NCI-H1048 (cell line): ENCODE measurements around the gene AMN.

Experiments
- DNase-seq: peaks from one replicate; lab custom pipeline; 2025; lab: John Stamatoyannopoulos, UW

AMN gene

DNA sequence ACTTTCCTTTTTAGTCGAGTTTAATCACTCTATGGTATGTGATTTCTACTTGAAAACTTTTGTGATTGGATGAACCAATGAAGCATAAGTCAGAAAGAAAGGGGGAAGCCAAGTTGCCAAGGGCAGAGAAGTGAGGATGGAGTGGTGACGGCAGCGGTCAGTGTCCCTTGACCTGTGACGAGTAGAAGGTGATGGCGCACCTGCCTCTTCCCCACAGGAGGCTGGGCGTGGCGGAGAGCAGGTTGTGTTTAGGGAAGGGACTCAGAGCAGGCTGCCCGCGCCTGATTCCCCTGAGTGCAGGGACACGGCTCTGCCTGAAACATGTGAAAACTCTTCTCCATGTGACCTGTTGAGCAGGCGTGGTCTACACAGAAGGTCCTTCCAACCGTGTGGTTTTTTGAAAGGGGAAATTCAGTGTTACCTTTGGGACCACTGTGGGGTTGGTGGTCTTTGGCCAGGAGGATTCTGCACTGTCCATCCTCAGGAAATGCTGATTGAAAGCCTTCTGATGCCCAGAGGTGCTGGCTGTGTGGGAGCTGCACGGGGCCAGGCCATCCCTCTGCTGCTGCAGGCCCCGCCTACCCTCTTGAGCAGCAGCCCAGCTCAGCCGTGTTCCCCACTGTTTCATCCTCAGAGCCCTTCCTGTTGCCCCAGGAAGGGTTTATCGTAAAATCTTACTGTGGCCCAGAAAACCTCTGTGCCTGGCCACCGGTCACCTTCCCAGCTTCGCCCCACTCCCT lies 23.5 kb upstream of the AMN start:
- DNase-seq = no peak

- no peak for DNase-seq
These were observed 23.0 kb upstream of the AMN start for GRCh38 chr14:102899516-102899900.

DNA sequence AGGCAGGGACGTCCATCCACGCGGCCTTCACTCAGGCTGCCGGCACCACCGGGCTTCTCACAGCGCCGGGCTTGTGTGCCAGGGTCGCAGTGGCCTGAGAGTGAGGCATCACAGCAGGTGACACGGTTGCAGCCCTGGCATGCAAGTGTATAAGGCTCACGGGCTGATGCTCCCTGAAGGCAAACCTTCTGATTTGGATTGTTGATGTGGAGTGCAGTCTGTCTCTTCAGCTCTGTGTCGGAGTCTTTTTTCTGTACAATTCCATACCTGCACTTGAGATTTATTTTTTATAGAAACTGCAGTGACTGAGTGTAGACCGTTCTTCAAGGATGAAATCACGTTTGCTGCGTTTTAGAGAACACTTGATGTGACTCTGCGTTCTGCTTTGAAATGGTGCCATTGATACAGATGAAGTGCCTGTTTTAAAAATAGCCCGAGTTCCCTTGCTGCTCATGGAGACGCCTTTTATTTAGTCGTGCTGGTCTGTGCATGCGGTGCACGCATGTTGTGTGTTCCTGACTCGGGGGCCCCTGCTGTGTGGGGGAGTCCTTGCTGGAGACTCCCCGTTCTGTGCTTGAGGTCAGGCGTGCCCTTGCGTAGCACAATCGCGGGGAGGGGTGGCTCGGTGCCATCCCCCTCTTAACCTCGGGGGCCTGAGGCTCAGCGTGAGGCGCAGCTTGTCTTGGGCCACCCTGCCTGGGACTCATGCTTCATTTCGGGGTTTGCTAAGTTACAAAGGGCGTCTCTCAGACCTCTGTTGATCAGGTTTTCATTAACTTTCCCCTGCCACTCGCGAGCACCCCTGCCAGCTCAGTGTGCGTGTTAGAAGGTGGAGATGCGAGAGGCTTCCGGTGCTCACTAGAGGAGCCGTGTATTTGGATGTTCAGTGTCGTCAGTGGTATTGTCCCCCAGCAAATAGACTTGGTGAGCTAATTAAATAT lies 21.6 kb upstream of the AMN start:
- no peak for DNase-seq

- no peak for DNase-seq
These were observed 20.8 kb upstream of the AMN start for GRCh38 chr14:102901633-102902032.

DNA sequence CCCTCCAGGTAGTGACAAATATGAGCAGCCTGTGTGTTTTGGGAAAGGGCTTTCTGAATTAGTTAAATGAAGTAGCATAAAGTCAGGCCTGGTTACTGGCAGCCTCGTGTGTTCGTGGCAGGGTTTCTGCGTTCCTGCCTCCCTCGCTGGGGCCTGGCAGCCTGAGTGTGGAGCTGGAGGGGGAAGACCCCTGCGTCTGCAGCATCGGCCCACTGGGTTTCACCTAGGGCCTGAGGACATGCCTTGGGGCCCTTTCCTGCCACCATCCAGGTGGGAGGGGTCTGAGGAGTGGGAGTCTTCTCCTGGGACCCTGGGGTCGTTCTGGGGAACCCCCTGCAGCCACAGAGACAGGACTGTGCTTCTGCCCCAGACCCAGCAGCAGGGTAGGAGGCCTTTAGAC lies 20.4 kb upstream of the AMN start:
- DNase-seq = no peak

DNA sequence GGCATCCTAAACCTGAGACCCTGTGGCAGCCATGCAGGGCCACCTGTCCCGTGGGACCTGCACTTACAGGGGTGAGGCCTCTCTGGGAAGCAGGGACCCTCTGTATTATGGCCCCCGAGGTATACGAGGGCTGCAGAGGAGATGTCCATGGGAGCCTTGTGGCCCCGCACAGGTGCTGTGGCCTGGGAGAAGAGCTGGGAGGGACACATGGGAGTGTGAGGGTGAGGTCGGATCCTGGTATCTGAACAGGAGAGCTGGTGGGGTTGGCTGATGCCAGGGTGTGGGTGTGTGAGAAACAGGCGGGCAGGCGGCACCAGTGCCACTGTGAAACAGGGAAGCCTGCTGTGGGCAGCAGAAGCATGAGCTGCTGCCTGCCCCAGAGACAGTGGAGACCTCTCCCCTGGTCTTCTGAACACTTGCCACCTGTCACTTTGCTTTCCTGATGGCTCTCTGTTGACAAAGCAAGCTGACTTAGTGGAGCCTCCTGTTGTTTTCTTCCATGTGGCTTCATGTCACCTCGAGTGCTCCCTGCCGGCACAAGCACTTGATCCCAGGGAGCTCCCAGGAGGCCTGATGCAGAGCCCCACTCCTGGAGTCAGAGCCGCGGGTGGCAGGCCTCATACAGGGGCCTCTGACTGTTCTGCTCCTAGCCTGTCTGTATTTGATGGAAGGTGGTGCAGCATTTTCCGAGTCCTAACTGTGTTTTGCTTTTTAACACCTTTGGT lies 19.8 kb upstream of the AMN start:
- DNase-seq = no peak

GRCh38 chr14:102903248-102903888 lies 19.1 kb upstream of the AMN start:
- DNase-seq = no peak

DNA sequence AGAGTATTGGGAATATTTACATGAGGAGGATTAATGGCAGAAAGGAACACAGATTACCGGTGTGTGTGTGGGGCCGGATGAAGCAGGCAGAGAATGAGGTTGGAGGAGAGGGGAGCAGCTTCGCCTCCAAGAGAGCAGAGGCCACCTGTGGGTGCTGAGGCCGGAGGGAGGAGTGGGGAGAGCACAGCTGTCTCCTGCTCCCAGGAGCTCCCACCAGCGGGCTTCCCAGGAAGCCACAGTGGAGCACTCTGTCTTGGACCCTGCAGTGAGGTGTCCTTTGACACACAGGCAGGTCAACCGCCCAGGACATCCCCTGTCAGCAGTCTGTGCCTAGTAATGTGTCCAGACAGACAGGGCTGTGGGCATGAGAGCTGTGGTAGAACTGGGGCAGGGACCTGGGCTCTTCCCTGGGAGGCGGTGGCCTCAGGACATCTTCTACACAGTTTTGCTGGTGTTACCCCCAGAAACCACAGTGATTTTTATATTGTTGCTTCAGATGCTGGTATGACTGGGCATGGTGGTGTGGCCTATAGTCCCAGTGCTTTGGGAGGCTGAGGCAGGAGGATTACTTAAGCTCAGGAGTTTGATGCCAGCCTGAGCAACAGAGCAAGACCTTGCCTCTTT lies 18.5 kb upstream of the AMN start:
- no peak for DNase-seq

GRCh38 chr14:102905116-102906108 lies 17.1 kb upstream of the AMN start:
- no peak for DNase-seq

GRCh38 chr14:102906616-102907302 lies 15.7 kb upstream of the AMN start:
- DNase-seq = no peak

- DNase-seq = no peak
These were observed 15.1 kb upstream of the AMN start for GRCh38 chr14:102907303-102907844.

GRCh38 chr14:102907980-102908730 lies 14.3 kb upstream of the AMN start:
- no peak for DNase-seq

GRCh38 chr14:102908766-102909455 lies 13.6 kb upstream of the AMN start:
- no peak for DNase-seq

GRCh38 chr14:102909462-102909861 lies 13.0 kb upstream of the AMN start:
- no peak for DNase-seq

- no peak for DNase-seq
These were observed 12.6 kb upstream of the AMN start for GRCh38 chr14:102909911-102910310.

GRCh38 chr14:102910442-102910841 lies 12.0 kb upstream of the AMN start:
- no peak for DNase-seq

- DNase-seq = no peak
These were observed 10.9 kb upstream of the AMN start for GRCh38 chr14:102911541-102911951.
